GM21529 (cell line): ENCODE results near the gene POLH.

Experiments used
- ATAC-seq: cut with Tn5 transposase; IDR thresholded peaks from one replicate; pipeline ENCODE4 v1.9.1; 2021; ENCODE audit not compliant: unreplicated experiment

POLH gene

DNA sequence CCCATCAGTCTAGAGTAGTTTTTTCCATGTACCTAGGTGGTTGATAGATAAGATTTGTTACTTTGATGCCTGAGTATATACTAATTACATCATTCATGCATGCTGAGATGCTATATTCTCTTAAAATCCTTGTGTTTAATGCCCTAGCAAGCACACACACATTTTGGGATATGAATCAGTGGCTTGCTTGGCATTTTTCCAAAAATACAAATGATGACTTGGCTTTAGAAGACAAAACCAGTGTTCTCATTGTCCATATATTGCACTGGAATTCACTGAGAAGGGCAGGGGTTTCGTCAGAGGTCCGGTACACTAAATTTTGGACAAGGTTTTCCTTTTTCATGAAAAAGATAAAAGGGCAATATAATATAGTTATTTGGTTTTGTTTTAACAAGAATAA, 28.2 kb downstream of the POLH start:
- ATAC-seq = no peak

GRCh38 chr6:43606019-43606418, 30.0 kb downstream of the POLH start:
- ATAC-seq = no peak

- ATAC-seq = no peak
Observed at GRCh38 chr6:43608310-43608763, 32.4 kb downstream of the POLH start.

GRCh38 chr6:43608807-43609206, 32.8 kb downstream of the POLH start:
- no peak for ATAC-seq

DNA sequence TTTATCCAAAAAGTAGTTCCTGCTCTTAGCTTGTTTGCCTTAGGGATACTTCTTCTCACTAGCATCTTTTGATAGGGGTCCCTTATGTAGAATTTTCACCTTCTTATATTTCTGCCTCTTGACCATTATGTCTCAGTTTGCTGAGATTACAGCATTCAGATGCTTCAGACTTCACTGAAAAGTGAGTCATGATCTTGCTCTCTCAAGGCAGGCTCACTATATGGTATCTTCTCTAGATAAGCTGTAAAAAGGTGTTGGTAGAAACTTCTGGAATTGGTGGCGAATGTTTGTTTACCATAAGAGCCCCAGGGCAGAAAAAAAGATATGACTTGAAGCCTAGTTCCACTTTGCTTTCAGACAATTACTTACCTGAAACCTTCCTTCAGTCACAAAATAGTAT, 33.4 kb downstream of the POLH start:
- no peak for ATAC-seq

DNA sequence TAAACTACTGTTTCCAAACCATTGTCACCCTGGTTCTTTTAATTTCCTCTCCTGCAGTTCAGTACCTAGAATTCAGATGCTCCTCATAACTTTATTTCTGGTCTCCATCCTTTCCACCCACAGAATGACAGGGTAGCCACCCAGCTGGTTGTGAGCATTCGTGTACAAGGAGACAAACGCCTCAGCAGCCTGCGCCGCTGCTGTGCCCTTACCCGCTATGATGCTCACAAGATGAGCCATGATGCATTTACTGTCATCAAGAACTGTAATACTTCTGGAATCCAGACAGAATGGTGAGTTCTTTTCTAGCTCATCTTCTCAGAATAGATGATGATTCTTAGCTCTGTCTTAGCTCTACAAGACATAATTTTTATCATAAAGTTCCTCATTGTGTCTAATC, 34.4 kb downstream of the POLH start:
- no peak for ATAC-seq

- ATAC-seq = no peak
Observed at GRCh38 chr6:43613721-43614395, 37.9 kb downstream of the POLH start.

GRCh38 chr6:43614396-43614730, 38.4 kb downstream of the POLH start:
- no peak for ATAC-seq

DNA sequence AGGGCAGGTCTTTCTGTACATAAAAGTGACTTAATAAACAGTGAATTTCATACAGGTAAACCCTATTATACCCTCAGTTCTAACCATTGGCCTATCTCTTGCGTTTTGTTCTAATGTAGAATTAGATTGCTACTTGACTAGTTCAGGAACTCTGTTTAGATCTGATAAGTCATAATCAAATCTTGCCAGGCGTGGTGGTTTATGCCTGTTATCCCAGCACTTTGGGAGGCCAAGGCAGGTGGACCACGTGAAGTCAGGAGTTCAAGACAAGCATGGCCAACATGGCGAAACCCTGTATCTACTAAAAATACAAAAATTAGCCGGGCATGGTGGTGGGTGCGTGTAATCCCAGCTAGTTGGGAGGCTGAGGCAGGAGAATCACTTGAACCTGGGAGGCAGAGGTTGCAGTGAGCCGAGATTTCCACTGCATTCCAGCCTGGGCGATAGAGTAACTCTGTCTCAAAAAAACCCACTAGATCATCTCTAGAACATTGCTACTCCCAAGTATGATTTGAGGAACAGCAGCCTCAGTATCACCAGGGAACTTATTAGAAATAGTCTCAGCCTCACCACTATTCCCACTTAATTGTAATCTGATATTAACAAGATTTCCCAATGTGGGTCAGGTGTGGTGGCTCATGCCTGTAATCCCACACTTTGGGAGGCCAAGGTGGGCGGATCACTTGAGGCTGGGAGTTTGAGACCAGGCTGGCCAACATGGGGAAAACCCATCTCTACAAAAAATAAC, 40.9 kb downstream of the POLH start:
- no peak for ATAC-seq

- no peak for ATAC-seq
Observed at GRCh38 chr6:43621078-43621835, 45.3 kb downstream of the POLH start.

DNA sequence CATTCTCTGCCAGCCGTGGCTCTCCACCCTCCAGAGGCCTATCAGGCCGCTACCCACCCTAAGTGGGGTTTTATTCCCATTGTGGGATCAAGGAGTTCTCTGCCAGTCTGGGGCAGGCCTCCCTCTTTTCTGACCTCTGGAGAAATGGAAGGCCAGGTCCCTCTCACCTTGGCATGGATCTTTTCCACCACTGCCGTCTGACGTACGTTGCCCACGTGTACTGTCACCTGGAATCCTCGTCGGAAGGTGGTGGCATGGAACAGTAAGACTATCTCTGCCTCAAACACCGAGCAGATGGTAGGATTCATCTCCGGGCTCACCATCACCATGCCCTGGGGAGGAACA, 45.8 kb downstream of the POLH start:
- no peak for ATAC-seq

DNA sequence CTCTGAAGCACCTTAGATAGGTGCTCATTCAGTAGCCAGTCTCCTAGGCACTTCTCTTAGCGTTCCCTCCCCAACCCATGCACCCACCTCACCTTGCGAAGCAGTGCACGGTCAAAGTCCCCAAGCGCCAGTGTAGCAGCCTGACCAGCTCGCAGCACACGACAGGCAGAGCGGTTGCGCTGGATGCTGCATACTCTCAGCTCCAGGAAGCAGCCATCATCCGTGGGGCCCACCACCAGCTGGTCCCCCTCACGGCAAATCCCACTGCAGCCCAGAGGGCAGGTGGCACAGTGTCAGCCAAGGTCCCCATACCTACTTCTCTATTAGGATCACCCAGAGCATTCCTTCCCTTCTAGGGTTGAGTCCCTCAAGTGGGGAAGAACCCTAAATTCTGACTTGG, 46.6 kb downstream of the POLH start:
- no peak for ATAC-seq

GRCh38 chr6:43623880-43624785, 48.1 kb downstream of the POLH start:
- ATAC-seq = no peak

GRCh38 chr6:43624786-43625288, 48.9 kb downstream of the POLH start:
- no peak for ATAC-seq

DNA sequence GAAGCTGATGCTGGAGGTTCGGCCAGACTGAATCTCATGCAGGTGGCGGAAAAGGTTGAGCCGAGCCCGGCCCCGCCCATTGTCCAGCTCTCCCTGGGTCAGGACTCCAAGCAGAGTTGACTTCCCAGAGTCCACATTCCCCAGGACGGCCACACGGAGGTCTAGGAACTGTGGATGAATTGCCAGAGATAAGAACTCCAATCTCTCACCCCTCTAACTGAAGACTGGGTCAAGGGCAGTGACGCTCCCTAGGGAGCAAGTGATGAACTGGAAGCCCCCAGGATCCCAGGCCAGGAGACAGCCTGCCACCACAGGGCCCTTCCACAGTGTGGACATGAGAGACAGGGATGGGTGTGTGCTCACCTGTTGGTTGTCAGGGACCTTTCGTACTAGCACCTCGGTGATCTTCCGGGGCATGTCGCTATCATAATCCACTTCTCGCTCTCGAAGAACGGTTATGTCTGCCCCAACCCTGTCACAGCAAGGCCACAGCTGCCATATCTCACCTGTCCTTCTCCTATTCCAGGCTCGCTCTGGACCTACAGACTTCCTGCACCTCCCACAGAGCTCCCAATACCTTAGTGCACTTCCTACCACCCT, 49.5 kb downstream of the POLH start:
- no peak for ATAC-seq

DNA sequence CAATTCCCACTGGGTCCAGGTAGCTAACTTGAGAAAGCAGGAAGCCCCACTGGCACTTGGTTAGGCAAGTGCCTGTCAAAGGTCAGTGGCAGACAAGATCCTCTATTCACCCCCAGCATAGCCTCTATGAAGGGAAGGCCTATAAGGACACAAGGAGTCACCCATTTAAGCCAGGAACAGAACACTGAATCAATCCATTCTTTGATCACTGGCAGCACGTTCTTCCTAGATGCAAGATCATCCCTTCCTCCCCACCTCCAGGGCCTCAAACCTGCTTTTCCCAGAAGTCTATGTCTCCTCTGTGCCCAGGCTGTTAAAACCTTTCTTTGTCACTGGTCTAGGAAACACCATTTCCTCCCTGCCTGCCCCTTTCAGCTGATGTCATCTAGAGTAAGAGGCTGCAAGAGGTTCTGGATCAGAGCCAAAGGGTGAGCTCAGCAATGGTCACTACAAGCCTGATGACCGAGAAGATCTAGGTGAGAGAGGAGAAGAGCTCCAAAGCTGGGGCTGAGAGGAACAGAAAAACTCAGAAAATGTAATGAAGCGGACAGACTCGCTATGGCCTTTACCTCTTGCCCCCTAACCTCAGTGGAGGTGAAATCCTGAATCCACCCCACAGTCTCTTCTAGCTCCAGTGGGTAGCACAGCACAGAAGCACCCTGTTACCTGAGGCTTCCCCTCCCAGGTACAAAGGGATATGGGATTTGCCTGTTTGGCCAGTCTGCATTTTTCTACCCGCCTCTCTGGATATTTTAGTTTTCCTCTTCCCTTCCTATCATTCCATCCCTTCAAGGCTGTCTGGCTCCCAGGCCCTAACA, 51.2 kb downstream of the POLH start:
- no peak for ATAC-seq

- ATAC-seq = peak; percentile 20
Observed at GRCh38 chr6:43628393-43629103, 52.6 kb downstream of the POLH start.

DNA sequence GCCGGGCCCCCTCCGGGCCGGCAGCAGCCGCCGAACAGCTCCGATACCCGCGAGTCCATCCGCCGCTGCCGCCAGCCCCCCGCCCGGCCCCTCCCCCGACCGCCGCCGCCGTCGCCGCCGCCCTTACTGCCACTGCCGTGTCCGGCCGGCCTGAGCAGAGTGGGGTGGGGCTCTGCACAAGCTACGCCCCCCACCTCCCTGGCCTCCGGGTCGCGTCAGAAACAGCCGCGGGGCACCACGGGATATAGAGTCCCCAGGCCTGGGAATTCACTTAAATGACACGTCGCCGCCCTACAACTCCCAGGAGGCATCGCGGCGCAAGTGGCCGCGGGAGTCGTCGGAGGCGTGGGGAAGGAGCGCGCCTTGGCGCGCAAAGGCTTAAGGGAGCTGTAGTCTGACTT, 53.1 kb downstream of the POLH start, which contains the start of gene GTPBP2:
GTPBP2 (minus strand) TSS at position 161 of the 401 bp plus-strand sequence; CDS start at position 59, 102 bp downstream.
- ATAC-seq = peak; percentile 85
